Erythroblast (primary cell): ENCODE data around the gene CHN1.

Source experiments
- GATA1 ChIP-seq: IDR thresholded peaks from 2 replicates; pipeline ENCODE4 v1.6.1; 2011; ENCODE audit warnings: low read depth, mild to moderate bottlenecking, control low read depth, low read length, moderate library complexity
- POLR2A ChIP-seq: IDR thresholded peaks from 2 replicates; pipeline ENCODE4 v1.6.1; 2011; ENCODE audit warnings: mild to moderate bottlenecking, low read length

- TF ChIP-seq POLR2A (no peak), GATA1 (no peak)
Measured at GRCh38 chr2:174812037-174812436, 193.1 kb downstream of the CHN1 start.
